Right cardiac atrium (tissue), 5 donors: ENCODE measurements around the gene ULK4. TPM values are rescaled to one million over a fixed set of nuclear protein-coding genes. Genes with fewer than 3 reads are reported as not detected.
A peak's percentile ranks its signal among the peaks of the same experiment; 100 is the strongest.
"Not testable (repeated sequence)": the region's sequence is repeated elsewhere in the genome, so short reads cannot be mapped to it uniquely, and the experiment has no call there.

Experiments
- ATAC-seq, 2 donors: fragments of 200-7000 bp; cut with Tn5 transposase; one replicate each; pipeline versions ENCODE4 v1.8.0 to v1.9.1; 2020; ENCODE audit warnings: moderate library complexity in 2 of 2, mild to moderate bottlenecking in 1 of 2
- DNase-seq, 3 donors: peaks; one replicate each; pipeline ENCODE4 v3.0.0-alpha.2; 2020
- H3K27ac ChIP-seq: one replicate; pipeline ENCODE4 v1.5.1; 2013; ENCODE audit warnings: mild to moderate bottlenecking, low read length, control low read depth, moderate library complexity
- H3K27me3 ChIP-seq: one replicate; pipeline ENCODE4 v1.6.1; 2013; ENCODE audit not compliant: control insufficient read depth, insufficient read depth
- H3K4me1 ChIP-seq: one replicate; pipeline ENCODE4 v1.6.1; 2013; ENCODE audit warnings: low read length; ENCODE audit not compliant: control insufficient read depth, insufficient read depth
- H3K4me3 ChIP-seq: one replicate; pipeline ENCODE4 v1.5.1; 2013; ENCODE audit warnings: low read length, control low read depth
- H3K9me3 ChIP-seq: one replicate; pipeline ENCODE4 v1.6.1; 2013; ENCODE audit warnings: low read length; ENCODE audit not compliant: control insufficient read depth
- whole genome bisulfite sequencing: extraction: QIAGEN DNeasy Blood & Tissue Kit; methylation state at CpG from one replicate; pipeline ENCODE4 v1.1.7; 2013; 5-methylcytosine and 5-hydroxymethylcytosine counted together
- intact Hi-C, 4 donors: fragments of 100-400 bp; cut with DNase I; formaldehyde crosslinking; loops; one replicate each; pipeline versions ENCODE4 v1.11.0 to v1.14.0; 2022 to 2023
- polyA plus RNA-seq: library from polyadenylated mRNA; stranded (reverse); fragments of 200-250 nt; gene quantifications from one replicate; pipeline ENCODE4 v1.2.3, GENCODE V29; 2013
- total RNA-seq, 4 donors: library from RNA; stranded (reverse); fragmentation: NEBNext Ultra II Directional; extraction: Animal tissue kit (Norgen Biotek cat#: 25700); gene quantifications; one replicate each; pipeline ENCODE4 v1.2.1, GENCODE V29; 2021
- donor health status: healthy with polysubstance abuse.
- donor health status: DM: no; HTN: yes; CAD: no.
- donor health status: DM: no; HTN: no; CAD: no.
- donor health status: DM: no; HTN: yes; CAD: no; lungs with severe emphysema.
- donor health status: DM: yes; HTN: yes; CAD: no.

ULK4 gene
- total and polyA plus RNA-seq, 5 donors: 13.8 to 22.4 (median 18.0) TPM

DNA sequence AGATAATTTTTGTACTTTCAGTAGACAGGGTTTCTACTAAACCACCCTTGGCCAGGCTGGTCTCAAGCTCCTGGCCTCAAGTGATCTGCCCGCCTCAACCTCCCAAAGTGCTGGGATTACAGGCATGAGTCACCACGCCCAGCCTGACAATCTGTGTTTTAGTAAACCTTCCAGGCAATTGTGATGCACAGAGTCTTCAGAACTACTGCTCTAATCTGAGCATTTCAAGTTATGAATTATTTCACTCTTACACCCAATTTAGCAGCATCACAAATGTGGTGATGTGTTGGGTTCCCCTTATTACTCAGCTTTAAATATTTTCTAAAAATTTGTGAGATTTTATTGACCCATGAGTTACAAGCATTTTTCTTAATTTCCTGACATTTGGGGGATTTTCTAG is 94.4 kb downstream of the ULK4 start:
- DNase-seq: no peak
- H3K9me3 ChIP-seq: no peaks in the 10 kb centered on the region
- 90% methylated on average over 2 of the region's 2 CpGs for WGBS
- H3K4me3 ChIP-seq: no peak overlapping the region
- ATAC-seq: no peak
- intact Hi-C loops: no loop called here
- no peak overlapping the region for H3K27ac ChIP-seq
- H3K4me1 ChIP-seq: no peaks in the 10 kb centered on the region
- H3K27me3 ChIP-seq: no peaks in the 10 kb centered on the region

DNA sequence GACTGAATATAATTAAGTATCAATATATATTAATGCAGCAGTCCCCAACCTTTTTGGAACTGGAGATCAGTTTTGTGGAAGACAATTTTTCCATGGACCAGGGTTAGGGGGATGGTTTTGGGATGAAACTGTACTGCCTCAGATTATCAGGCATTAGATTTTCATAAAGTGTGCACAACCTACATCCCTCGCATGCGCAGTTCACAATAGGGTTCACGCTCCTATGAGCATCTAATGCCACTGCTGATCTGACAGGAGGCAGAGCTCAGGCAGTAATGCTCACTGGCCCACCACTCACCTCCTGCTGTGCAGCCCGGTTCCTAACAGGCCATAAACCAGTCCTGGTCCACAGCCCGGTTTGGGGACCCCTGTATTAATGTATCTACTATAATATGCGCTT is 95.6 kb downstream of the ULK4 start:
- Histone ChIP-seq H3K9me3 (no peaks in the 10 kb centered on the region), H3K4me1 (no peaks in the 10 kb centered on the region), H3K27me3 (no peaks in the 10 kb centered on the region), H3K27ac (no peak overlapping the region), H3K4me3 (no peak overlapping the region)
- 95% methylated on average over 6 of the region's 6 CpGs for WGBS
- DNase-seq: no peak
- no peak for ATAC-seq
- intact Hi-C loops: no loop called here

DNA sequence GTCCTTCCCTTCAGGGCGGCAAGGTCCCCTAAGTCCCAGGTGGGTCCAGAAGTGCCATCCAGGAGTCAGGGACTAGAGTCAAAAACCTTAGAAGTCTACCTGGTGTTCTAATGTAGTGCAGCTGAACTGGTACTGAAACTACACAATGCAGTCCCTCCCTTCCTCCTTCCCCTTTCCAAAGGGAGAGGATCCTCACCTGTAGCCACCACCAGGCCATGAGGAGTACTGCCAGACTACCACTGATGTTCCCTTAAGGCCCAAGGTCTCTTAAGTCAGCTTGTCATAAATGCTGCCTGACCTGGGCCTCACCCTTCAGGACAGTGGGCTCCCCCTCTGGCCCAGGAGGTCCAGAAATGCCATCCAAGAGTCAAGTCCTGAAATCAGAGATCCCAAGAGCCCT is 98.9 kb downstream of the ULK4 start:
- Histone ChIP-seq H3K27ac (no peak overlapping the region), H3K4me3 (no peak overlapping the region), H3K4me1 (no peaks in the 10 kb centered on the region), H3K9me3 (no peaks in the 10 kb centered on the region), H3K27me3 (no peaks in the 10 kb centered on the region)
- 97% methylated on average over 1 of the region's 1 CpG for WGBS
- DNase-seq (no peak), ATAC-seq (no peak)
- intact Hi-C loops: no loop called here

DNA sequence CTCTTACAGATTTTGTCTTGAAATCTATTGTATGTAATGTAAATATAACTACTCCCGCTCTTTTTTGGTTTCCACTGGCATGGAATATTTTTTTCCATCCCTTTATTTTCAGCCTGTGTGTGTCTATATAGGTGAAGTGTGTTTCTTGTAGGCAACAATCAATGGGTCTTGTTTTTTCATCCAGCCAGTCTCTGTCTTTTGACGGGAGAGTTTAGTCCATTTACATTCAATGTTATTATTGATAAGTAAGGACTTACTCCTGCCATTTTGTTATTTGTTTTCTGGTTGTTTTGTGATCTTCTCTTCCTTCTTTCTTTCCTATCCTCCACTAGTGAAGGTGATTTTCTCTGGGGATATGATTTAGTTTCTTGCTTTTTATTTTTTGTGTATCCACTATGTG is 101.4 kb downstream of the ULK4 start:
- 90% methylated on average over 2 of the region's 2 CpGs for whole genome bisulfite sequencing
- H3K27me3 ChIP-seq, DNase-seq, H3K9me3 ChIP-seq, ATAC-seq, H3K4me3 ChIP-seq, intact Hi-C loops, H3K4me1 ChIP-seq, H3K27ac ChIP-seq: not testable (repeated sequence)

DNA sequence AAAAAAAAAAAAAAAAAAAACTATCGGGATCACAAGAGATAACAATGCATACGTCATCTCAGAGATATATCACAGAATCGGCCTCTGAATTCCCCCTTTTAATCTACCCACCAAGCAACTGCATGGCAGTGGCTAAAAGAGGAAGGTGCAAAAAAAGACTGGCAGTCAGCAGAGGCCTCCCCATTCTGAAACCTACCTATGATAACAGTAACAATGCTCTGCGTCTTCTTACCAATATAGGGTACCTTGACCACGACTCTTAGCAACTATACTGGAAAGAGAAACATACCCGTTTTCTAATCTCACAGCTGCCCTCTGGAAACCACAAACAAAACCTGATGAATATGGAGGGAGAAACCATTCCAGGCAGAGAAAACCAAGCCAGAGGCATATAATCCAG is 106.9 kb downstream of the ULK4 start:
- H3K27ac ChIP-seq: no peak overlapping the region
- H3K4me3 ChIP-seq: no peak overlapping the region
- no peaks in the 10 kb centered on the region for H3K27me3 ChIP-seq
- H3K4me1 ChIP-seq: no peaks in the 10 kb centered on the region
- intact Hi-C loops: no loop called here
- no peaks in the 10 kb centered on the region for H3K9me3 ChIP-seq
- ATAC-seq (no peak), DNase-seq (no peak)
- WGBS: 93% methylated on average over 6 of the region's 6 CpGs

DNA sequence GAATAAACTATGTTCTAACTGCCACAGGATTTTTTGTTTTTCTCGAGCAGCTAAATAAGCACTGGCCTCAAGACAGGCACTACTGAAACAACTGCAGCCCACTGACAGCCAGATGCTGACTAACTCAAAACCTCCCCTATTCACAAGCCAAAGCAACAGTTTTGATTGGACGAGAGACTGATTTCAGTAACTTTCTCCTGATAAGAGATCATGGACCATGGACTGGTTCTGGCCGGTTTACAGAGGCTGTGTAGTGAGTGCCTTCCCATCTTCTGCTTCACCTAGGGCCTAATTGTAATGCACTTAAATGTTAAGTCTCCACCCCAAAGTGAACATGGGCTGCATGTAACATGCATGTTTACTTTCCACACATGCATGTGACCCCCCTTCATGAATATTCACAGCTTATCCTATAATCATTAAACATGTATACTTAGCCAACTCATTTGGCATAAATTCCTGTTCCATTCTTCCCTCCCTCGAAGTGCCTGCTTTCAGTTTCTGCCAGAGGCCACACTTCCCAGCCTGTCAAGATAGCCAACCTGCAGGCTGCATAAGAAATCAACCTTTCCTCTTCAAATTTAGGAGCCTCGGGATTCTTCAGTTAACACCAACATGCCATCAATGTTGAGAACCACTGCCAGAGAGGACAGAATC is 108.2 kb downstream of the ULK4 start:
- H3K27me3 ChIP-seq: no peaks in the 10 kb centered on the region
- peak in 1 of 3 donors; percentile 39 for DNase-seq
- no peaks in the 10 kb centered on the region for H3K4me1 ChIP-seq
- no peak overlapping the region for H3K4me3 ChIP-seq
- H3K27ac ChIP-seq: no peak overlapping the region
- H3K9me3 ChIP-seq: no peaks in the 10 kb centered on the region
- 56% methylated on average over 5 of the region's 5 CpGs for WGBS
- peak in 1 of 2 donors; percentile 29 for ATAC-seq
- intact Hi-C loops: no loop called here

DNA sequence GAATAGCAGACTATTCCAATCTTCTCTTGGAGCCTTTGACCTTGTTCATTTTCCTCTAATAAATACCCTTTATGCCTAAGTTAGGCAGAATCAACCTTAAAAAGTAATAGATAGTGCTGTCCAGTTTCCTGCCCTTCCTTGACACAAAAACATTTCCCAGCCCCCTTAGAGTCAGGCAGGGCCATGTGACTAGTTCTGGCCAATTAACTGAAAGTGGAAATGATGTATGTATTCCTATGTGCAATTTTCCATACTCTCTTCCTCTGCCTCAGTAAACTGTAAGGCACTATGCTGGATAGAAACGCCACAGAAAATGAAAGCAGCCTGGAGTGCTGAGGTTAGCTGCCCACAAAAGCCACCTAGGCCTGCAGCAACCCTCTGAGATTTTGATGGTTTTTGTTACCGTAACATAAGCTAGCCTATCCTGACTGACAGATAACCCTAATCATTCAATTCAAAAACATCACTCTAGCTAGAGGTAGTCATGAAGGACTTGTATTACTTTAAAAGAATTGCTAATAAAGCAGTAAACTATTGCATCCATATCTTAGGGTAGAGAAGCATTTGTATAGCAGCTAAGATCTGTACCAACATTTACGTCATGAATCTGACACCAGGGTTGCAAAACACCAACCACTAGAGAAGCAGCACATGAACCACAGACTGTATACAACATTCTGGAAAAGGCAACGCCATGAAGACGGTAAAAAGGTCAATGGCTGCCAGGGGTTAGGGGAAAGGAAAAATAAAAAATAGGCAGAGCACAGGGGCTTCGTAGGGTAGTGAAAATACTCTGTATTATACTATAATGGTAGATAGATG is 112.9 kb downstream of the ULK4 start:
- Histone ChIP-seq H3K9me3 (no peaks in the 10 kb centered on the region), H3K4me1 (no peaks in the 10 kb centered on the region), H3K27ac (no peak overlapping the region), H3K27me3 (no peaks in the 10 kb centered on the region), H3K4me3 (no peak overlapping the region)
- intact Hi-C loops: no loop called here
- ATAC-seq (no peak), DNase-seq (no peak)
- 92% methylated on average over 6 of the region's 6 CpGs for WGBS

DNA sequence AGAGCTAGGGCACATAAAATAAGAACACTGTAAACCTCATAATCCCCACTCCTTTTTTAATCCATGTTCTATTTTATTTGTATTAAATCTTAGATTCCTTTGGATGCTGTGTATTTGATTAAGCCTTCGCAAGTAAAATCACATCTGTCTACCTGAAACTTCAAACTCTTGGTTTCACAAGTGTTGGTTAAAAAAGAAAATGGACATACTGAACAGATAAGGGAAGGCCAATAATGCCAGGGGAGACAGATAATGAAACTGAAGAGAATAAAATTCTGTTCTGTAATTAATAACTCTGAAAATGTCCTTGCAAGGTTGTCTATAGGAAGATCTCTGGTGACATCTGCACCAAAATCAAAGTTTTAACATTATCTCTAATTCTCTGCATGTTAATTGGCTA is 114.2 kb downstream of the ULK4 start:
- DNase-seq (no peak), ATAC-seq (no peak)
- H3K4me3 ChIP-seq: no peak overlapping the region
- no peaks in the 10 kb centered on the region for H3K4me1 ChIP-seq
- no peaks in the 10 kb centered on the region for H3K27me3 ChIP-seq
- WGBS: 95% methylated on average over 1 of the region's 1 CpG
- H3K27ac ChIP-seq: no peak overlapping the region
- no peaks in the 10 kb centered on the region for H3K9me3 ChIP-seq
- intact Hi-C loops: no loop called here

DNA sequence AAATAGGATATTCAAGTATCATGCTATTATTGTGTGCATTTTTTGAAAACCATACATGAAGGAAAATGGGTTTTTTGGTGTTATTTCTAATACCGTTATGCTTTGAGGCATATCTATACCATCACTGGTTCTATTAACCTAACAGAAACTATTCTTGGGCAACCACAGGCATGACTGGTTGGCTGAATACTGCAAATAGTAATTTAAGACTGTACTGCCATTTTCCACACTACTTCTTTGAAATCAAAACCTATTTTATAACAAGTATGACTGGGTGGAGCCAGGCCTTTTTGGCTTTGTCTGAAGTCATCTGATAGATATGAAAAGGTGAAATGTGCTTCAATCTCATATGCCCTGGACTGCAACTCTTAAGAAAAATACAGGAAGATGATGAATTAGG is 115.1 kb downstream of the ULK4 start:
- ATAC-seq (no peak), DNase-seq (no peak)
- Histone ChIP-seq H3K27ac (no peak overlapping the region), H3K27me3 (no peaks in the 10 kb centered on the region), H3K9me3 (no peaks in the 10 kb centered on the region), H3K4me3 (no peak overlapping the region), H3K4me1 (no peaks in the 10 kb centered on the region)
- intact Hi-C loops: no loop called here
- WGBS: 96% methylated on average over 1 of the region's 1 CpG

DNA sequence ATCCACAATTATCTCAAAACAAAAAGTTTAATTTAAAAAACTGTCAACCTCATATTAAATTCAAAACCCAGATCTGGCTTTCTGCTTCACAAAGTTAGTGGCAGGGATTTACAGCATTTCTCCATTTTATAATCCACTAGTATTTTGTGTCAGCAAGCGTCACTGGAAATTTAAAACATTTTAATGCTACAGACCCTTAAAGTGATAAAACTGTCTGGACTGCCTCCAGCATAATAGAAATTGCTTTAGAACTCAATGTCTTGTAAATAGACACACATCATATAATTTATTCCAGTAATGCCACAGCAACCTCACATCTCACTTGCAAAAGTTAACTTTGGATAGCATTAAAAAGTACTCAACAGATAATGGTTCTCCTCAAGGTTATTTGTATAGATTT is 116.1 kb downstream of the ULK4 start:
- intact Hi-C loops: no loop called here
- H3K9me3 ChIP-seq: no peaks in the 10 kb centered on the region
- ATAC-seq (no peak), DNase-seq (no peak)
- WGBS: 72% methylated on average over 1 of the region's 1 CpG
- no peaks in the 10 kb centered on the region for H3K4me1 ChIP-seq
- H3K4me3 ChIP-seq: no peak overlapping the region
- no peak overlapping the region for H3K27ac ChIP-seq
- no peaks in the 10 kb centered on the region for H3K27me3 ChIP-seq

DNA sequence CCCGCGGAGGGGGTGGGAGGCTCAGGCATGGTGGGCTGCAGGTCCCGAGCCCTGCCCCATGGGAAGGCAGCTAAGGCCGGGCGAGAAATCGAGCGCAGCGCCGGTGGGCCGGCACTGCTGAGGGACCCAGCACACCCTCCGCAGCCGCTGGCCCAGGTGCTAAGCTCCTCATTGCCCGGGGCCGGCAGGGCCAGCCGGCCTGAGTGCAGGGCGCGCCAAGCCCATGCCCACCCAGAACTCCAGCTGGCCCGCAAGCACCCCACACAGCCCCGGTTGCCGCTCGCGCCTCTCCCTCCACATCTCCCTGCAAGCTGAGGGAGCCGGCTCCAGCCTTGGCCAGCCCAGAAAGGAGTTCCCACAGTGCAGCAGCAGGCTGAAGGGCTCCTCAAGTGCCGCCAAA is 117.6 kb downstream of the ULK4 start:
- DNase-seq: peak in 1 of 3 donors; percentile 34

More for the DNA sequence above, 117.6 kb downstream of the ULK4 start:
- H3K27ac ChIP-seq, H3K27me3 ChIP-seq, intact Hi-C loops, H3K4me1 ChIP-seq, H3K4me3 ChIP-seq, H3K9me3 ChIP-seq, ATAC-seq: not testable (repeated sequence)
- 96% methylated on average over 24 of the region's 24 CpGs for WGBS
